GM23248 (cell line): ENCODE results near the gene CITED4. TPM values are rescaled to one million over a fixed set of nuclear protein-coding genes. Genes with fewer than 3 reads are reported as not detected.

ENCODE experiments used
- DNase-seq: peaks from one replicate; pipeline ENCODE4 v3.0.0-alpha.2; 2015
- H2AFZ ChIP-seq: fragments of 200-600 bp; sonication (generic); 2 replicates; pipeline ENCODE4 v1.6.1; 2016; ENCODE audit warnings: antibody characterized with exemption
- H3F3A ChIP-seq: fragments of 200-600 bp; sonication (generic); 2 replicates; pipeline ENCODE4 v1.6.1; 2016; ENCODE audit warnings: mild to moderate bottlenecking, antibody characterized with exemption, mixed run types; ENCODE audit not compliant: insufficient read depth
- H3K27ac ChIP-seq: fragments of 200-600 bp; sonication (generic); 2 replicates; pipeline ENCODE4 v1.5.1; 2016; ENCODE audit warnings: mild to moderate bottlenecking
- H3K27me3 ChIP-seq: fragments of 200-600 bp; sonication (generic); replicated peaks from 2 replicates; pipeline ENCODE4 v1.6.1; 2016; ENCODE audit warnings: mild to moderate bottlenecking; ENCODE audit not compliant: insufficient read depth
- H3K36me3 ChIP-seq: fragments of 200-600 bp; sonication (generic); 2 replicates; pipeline ENCODE4 v1.6.1; 2016; ENCODE audit warnings: low read depth, mild to moderate bottlenecking
- H3K4me1 ChIP-seq: fragments of 200-600 bp; sonication (generic); 2 replicates; pipeline ENCODE4 v1.6.1; 2016; ENCODE audit warnings: mild to moderate bottlenecking; ENCODE audit not compliant: insufficient read depth
- H3K4me2 ChIP-seq: fragments of 200-600 bp; sonication (generic); one replicate; pipeline ENCODE4 v1.6.1; 2016; ENCODE audit warnings: mild to moderate bottlenecking; ENCODE audit not compliant: unreplicated experiment
- H3K4me3 ChIP-seq: fragments of 200-600 bp; sonication (generic); 2 replicates; pipeline ENCODE4 v1.5.1; 2016; ENCODE audit warnings: mild to moderate bottlenecking
- H3K79me2 ChIP-seq: fragments of 200-600 bp; sonication (generic); 2 replicates; pipeline ENCODE4 v1.6.1; 2016; ENCODE audit warnings: mild to moderate bottlenecking; ENCODE audit not compliant: insufficient read depth
- H3K9ac ChIP-seq: fragments of 200-600 bp; sonication (generic); 2 replicates; pipeline ENCODE4 v1.6.1; 2016; ENCODE audit warnings: mild to moderate bottlenecking
- H3K9me2 ChIP-seq: fragments of 200-600 bp; sonication (generic); 2 replicates; pipeline ENCODE4 v1.6.1; 2016; ENCODE audit warnings: mixed run types, mild to moderate bottlenecking, moderate library complexity; ENCODE audit not compliant: insufficient read depth
- H3K9me3 ChIP-seq: fragments of 200-600 bp; sonication (generic); one replicate; pipeline ENCODE4 v1.6.1; 2017; ENCODE audit warnings: low read depth
- H4K20me1 ChIP-seq: fragments of 200-600 bp; sonication (generic); 2 replicates; pipeline ENCODE4 v1.6.0; 2016; ENCODE audit not compliant: insufficient read depth
- EZH2 ChIP-seq: fragments of 200-600 bp; sonication (generic); IDR thresholded peaks from 2 replicates; pipeline ENCODE4 v1.6.1; 2018; ENCODE audit warnings: antibody characterized with exemption, mild to moderate bottlenecking; ENCODE audit not compliant: insufficient read depth, poor library complexity, severe bottlenecking
- EZH2phosphoT487 ChIP-seq: fragments of 200-600 bp; sonication (generic); IDR thresholded peaks from 2 replicates; pipeline ENCODE4 v1.6.1; 2018; ENCODE audit warnings: antibody characterized with exemption, moderate library complexity, mild to moderate bottlenecking, low read depth; ENCODE audit not compliant: insufficient read depth
- WGBS, 2 experiments: methylation state at CpG; one replicate each; pipeline ENCODE4 v1.1.6; 2015 to 2017; ENCODE audit warnings: low lambda C conversion rate in 2 of 2, low coverage in 1 of 2; ENCODE audit errors: missing lambda C conversion rate in 2 of 2; 5-methylcytosine and 5-hydroxymethylcytosine counted together
- in situ Hi-C: fragments of 300-500 bp; cut with MboI; formaldehyde crosslinking; loops from 2 replicates; pipeline ENCODE4 v1.15.0; 2020
- polyA plus RNA-seq: library from polyadenylated mRNA; unstranded; fragments of >200 nt; fragmentation: Nextera tagmentation; extraction: Ambion mirVana; gene quantifications from 2 replicates; pipeline ENCODE4 v1.2.1, GENCODE V29; 2016
- total RNA-seq: library from RNA; depleted of rRNA; stranded (reverse); fragments of >200 nt; shearing (Covaris generic); gene quantifications from 2 replicates; pipeline ENCODE4 v1.2.3, GENCODE V29; 2014

The CITED4 gene
- total and polyA plus RNA-seq, 2 experiments from 2014 or later: not detected

GRCh38 chr1:40838045-40838979 is 23.9 kb downstream of the CITED4 start:
- H3K4me2 ChIP-seq: no peak overlapping the region
- no peak for TF ChIP-seq EZH2
- no peak for TF ChIP-seq EZH2phosphoT487
- 46 to 47% methylated on average over 59 to 60 of the region's 60 CpGs for WGBS, 2 experiments
- no peaks in the 10 kb centered on the region for H4K20me1 ChIP-seq
- no peaks in the 10 kb centered on the region for H3K79me2 ChIP-seq
- H3K27ac ChIP-seq: no peak overlapping the region
- DNase-seq: no peak
- H3K9ac ChIP-seq: no peak overlapping the region
- H3F3A ChIP-seq: no peaks in the 10 kb centered on the region
- no peak overlapping the region for H3K4me3 ChIP-seq
- H3K36me3 ChIP-seq: no peaks in the 10 kb centered on the region
- H3K9me2 ChIP-seq: no peaks in the 10 kb centered on the region
- H3K4me1 ChIP-seq: no peaks in the 10 kb centered on the region
- no peak overlapping the region for H2AFZ ChIP-seq
- no peaks in the 10 kb centered on the region for H3K9me3 ChIP-seq
- peaks cover 29% of the 10 kb centered on the region for H3K27me3 ChIP-seq
- in situ Hi-C loops: no loop called here

DNA sequence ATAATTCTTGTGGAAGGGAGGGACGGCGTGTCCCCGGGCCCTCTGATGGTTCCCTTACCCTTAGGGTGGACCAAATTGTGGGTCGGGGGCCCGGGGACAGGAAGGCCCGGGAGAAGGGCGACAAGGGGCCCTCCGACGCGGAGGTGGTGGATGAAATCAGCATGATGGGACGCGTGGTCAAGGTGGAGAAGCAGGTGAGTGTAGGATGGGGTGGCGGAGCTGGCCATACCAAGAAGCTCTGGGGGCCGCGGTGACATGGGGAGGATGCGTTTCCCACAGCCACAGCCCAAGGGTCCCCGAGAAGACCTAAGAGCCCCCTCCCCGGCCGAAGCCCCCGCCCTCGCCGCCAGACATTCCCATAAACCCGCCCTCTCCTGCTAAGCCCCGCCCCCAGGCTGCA is 24.6 kb downstream of the CITED4 start:
- H3K9me3 ChIP-seq: no peaks in the 10 kb centered on the region
- 45 to 65% methylated on average over 9 to 24 of the region's 24 CpGs for WGBS, 2 experiments
- TF ChIP-seq EZH2 (no peak), EZH2phosphoT487 (no peak)

GRCh38 chr1:40836283-40836682 is 25.9 kb downstream of the CITED4 start:
- no peak overlapping the region for H3K4me2 ChIP-seq
- no peaks in the 10 kb centered on the region for H3K36me3 ChIP-seq
- H4K20me1 ChIP-seq: no peaks in the 10 kb centered on the region
- in situ Hi-C loops: no loop called here
- H3K27me3 ChIP-seq: peaks cover 29% of the 10 kb centered on the region
- H3K4me1 ChIP-seq: no peaks in the 10 kb centered on the region
- no peaks in the 10 kb centered on the region for H3K79me2 ChIP-seq
- H3K4me3 ChIP-seq: no peak overlapping the region
- 65 to 66% methylated on average over 4 of the region's 4 CpGs for WGBS, 2 experiments
- no peak overlapping the region for H2AFZ ChIP-seq
- H3K9ac ChIP-seq: no peak overlapping the region
- H3F3A ChIP-seq: no peaks in the 10 kb centered on the region
- DNase-seq: no peak
- no peak for TF ChIP-seq EZH2
- no peak for TF ChIP-seq EZH2phosphoT487
- no peak overlapping the region for H3K27ac ChIP-seq
- no peaks in the 10 kb centered on the region for H3K9me2 ChIP-seq
- no peaks in the 10 kb centered on the region for H3K9me3 ChIP-seq

More for the DNA sequence above, 24.6 kb downstream of the CITED4 start:
- in situ Hi-C loops: no loop called here
- no peak overlapping the region for H2AFZ ChIP-seq
- H3K4me2 ChIP-seq: no peak overlapping the region
- no peak overlapping the region for H3K27ac ChIP-seq
- H3K4me1 ChIP-seq: no peaks in the 10 kb centered on the region
- no peaks in the 10 kb centered on the region for H3K9me2 ChIP-seq
- no peak overlapping the region for H3K4me3 ChIP-seq
- no peaks in the 10 kb centered on the region for H3K36me3 ChIP-seq
- H3K9ac ChIP-seq: no peak overlapping the region
- H3F3A ChIP-seq: no peaks in the 10 kb centered on the region
- H4K20me1 ChIP-seq: no peaks in the 10 kb centered on the region
- H3K79me2 ChIP-seq: no peaks in the 10 kb centered on the region
- no peak for DNase-seq
- H3K27me3 ChIP-seq: peaks cover 29% of the 10 kb centered on the region

DNA sequence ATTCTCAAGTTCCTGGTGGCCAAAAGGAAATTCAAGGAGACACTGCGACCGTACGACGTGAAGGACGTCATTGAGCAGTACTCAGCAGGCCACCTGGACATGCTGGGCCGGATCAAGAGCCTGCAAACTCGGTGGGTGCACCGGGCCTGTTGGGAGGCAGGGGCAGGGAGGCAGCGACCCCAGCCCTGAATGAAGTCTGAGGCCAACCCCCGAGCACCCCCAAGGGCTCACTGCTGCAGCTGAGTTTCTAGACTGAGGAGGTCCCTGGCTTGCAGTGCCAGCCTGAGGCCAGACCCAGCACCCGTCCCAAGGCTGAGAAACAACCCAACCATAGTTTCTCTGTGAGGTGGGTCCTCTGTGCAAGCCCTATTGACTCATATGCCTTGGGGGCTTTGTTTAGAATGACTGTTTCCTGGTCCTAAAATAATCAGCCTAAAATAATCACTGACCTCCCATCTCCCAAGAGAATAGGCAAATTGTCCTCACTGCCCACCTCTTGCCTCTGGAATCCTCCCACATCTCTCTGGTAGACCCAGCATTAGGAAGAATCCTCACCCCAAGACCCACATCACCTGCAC is 27.1 kb downstream of the CITED4 start:
- WGBS, 2 experiments: 65 to 69% methylated on average over 11 of the region's 11 CpGs
- no peaks in the 10 kb centered on the region for H3K9me3 ChIP-seq
- H3K4me2 ChIP-seq: no peak overlapping the region
- H3K27ac ChIP-seq: no peak overlapping the region
- no peaks in the 10 kb centered on the region for H3K36me3 ChIP-seq
- in situ Hi-C loops: no loop called here
- H3K9ac ChIP-seq: no peak overlapping the region
- H3K4me3 ChIP-seq: no peak overlapping the region
- H3K9me2 ChIP-seq: no peaks in the 10 kb centered on the region
- no peak for DNase-seq
- no peak for TF ChIP-seq EZH2
- no peak for TF ChIP-seq EZH2phosphoT487
- no peaks in the 10 kb centered on the region for H4K20me1 ChIP-seq
- peaks cover 24% of the 10 kb centered on the region for H3K27me3 ChIP-seq
- no peaks in the 10 kb centered on the region for H3K79me2 ChIP-seq
- H2AFZ ChIP-seq: no peak overlapping the region
- H3F3A ChIP-seq: no peaks in the 10 kb centered on the region
- no peaks in the 10 kb centered on the region for H3K4me1 ChIP-seq
